NCI-H510A (cell line): Measurements from ENCODE around the gene XRRA1.
"Not testable (repeated sequence)": the region's sequence is repeated elsewhere in the genome, so short reads cannot be mapped to it uniquely, and the experiment has no call there.

Experiments
- DNase-seq: peaks from one replicate; lab custom pipeline; 2025; lab: John Stamatoyannopoulos, UW

XRRA1 gene

DNA sequence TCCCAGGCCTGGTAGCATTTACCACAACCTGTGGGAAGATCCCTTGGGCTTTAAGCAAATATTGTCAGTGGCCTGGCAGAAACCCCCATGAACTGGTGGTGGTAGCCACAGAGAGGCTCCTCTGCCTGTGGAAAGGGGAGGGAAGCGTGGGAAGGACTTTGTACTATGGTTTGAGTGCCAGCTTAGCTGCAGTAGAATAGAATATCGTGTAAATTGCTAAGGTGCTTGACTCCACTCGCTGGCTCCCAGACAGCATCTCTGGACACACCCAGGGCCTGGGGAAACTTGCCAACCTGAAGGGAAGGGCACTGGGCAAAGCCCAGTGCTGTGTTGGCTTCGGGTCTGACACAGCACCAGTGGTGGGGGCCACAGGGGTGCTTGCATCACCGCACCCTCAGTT lies 52.6 kb downstream of the XRRA1 start:
- no peak for DNase-seq

DNA sequence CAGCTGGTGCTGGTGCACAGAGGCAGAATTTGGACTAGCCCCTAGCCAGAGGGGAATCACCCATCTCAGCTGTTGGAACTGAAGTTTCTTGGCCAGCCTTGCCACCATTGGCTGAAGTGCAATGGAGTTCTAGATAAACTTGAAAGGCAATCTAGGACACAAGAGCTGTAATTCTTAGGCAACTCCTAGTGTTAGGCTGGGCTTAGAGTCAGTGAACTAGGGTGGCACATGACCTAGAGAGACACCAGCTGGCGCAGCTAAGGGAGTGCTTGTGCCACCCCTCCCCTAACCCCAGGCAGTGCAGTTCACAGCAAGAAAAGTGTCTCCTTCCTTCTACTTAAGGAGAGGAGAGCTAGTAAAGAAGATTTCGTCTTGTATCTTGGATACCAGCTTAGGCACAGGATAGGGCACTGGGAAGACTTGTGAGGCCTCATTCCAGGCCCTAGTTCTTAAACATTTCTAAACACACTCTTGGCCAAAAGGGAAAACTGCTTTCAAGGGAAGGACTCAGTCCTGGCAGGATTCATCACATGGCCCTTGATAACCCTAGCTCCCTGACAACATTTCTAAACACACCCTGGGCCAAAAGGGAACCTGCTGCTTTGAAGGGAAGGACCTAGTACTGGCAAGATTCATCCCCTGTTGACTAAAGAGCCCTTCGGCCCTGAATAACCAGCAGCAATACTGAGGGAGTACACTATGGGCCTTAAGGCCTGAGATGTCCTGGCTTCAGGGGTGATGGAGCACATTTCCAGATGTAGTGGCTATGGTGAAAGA lies 53.4 kb downstream of the XRRA1 start:
- DNase-seq: no peak

DNA sequence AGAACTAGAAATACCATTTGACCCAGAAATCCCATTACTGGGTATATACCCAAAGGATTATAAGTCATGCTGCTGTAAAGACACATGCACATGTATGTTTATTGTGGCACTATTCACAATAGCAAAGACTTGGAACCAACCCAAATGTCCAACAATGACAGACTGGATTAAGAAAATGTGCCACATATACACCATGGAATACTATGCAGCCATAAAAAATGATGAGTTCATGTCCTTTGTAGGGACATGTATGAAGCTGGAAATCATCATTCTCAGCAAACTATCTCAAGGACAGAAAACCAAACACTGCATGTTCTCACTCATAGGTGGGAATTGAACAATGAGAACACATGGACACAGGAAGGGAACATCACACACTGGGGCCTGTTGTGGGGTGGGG lies 55.9 kb downstream of the XRRA1 start:
- DNase-seq: not testable (repeated sequence)

DNA sequence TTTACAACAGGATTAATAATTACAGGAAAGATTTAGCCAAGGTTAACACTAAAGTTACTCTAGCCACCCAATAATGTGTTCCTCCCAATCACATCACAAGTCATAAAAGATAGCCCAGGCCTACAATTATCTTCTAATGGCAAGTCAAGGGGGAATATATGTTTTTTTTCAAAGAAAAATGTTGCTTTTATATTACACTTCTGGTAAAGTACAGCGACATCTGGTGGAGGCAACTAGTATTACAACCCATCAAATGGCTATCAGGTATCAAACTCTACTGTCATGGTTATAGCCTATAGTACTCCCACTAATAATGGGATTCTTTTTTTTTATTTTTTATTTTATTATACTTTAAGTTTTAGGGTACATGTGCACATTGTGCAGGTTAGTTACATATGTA lies 71.8 kb downstream of the XRRA1 start:
- DNase-seq: no peak

DNA sequence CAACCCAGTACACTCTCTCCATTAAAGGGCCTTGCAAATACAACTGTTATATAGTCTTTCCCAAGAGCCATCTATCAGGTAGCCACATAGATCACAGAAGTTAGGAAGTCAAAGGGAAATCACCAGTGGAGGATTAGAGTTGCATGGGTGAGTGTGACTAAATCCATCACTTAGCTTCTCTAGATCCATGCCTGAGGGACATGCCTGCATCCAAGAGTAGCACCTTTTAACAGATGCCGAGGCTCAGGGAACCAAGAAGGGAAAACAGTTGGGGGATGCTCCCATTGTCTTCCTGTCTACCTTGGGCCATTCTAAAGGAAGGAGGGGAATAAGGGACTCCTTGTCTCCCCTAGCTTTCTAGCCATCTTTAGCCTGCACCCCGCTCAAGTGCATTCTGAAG lies 77.9 kb downstream of the XRRA1 start:
- DNase-seq: no peak

DNA sequence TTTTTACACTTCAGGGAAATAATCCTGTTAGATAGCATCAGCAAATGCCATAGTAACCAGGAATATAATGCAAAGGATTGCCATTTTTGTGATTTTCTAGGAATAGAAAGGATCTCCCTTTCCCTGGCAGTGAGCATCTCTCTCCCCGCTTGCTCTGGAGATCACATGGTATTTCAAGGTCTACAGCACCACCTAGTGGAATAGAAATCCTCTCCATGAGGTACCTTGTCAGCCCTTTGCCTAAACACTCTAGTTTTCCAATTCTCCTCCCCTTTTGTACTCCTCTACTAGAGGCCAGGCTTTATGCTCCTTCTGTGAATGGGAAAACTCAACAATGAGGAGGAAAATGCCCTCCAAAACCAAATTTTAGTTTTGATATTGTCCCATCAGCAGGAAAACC lies 78.4 kb downstream of the XRRA1 start:
- DNase-seq: no peak

DNA sequence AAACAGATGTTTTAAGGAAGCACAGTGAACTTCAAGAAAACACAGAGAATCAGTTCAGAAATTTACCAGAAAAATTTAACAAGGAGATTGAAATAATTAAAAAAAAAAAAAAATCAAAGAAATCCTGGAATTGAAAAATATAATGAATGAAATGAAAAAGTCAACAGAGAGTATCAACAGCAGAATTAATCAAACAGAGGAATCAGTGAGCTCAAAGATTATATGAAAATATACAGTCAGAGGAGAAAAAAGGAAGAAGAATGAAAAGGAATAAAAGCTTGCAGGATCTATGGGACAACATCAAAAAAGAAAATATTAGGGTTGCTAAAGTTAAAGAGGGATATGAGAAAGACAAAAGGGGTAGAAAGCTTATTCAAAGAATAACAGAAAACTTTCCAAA lies 82.3 kb downstream of the XRRA1 start:
- DNase-seq: no peak

DNA sequence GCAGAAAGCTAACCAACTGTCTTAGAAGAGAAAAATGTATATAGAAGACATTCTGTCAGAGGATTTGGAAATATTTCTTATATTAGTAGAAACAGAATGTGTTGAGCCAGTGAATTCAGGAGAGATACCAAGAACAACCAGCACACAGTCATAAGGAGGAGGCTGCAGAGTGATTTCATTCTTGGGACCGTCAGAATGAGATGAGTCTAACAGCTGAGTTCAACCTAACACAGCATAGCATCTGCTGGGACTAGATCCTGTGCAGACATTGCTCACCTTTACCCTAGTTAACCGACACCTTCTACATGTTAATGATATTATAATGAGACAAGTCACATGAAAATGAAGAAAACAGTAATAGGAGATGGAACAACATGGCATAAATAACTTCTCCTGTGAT lies 85.5 kb downstream of the XRRA1 start:
- no peak for DNase-seq

DNA sequence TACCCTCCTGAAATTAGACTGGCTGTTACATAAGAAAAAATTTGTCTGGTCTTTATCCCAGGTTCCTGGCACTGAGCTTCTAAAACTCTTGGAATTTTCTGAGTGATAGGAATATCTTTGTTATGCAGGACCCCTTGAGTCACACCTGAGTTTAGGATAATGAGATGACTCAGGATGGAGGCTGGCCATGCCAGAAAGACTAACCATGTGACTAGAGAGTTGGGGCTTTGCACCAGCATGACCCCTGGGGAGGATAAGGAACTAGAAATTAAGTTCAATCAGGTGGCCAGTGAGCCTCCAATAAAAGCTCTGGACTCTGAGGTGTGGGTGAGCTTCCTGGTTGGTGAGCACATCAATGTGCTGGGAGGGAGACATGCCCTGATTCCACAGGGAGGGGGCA lies 88.1 kb downstream of the XRRA1 start:
- DNase-seq: no peak

DNA sequence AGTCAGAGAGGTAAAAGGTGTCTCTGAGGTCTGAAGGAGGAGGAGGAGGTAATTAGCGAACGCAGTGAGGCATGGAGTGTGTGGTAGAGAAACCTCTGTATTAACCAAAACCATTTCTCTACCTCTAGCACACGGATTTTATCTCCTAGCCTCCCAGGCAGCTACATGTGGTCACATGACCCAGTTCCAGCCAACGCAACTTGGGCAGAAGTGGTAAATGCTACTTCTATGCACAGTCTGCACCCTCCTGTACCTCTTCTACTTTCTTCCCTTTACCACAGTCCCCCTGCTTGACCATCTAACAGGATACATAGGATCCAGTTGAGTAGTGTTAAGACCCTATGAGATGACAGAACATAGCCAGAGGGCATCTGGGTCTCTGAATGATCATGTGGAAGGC lies 95.7 kb downstream of the XRRA1 start:
- peak; percentile 10 for DNase-seq

DNA sequence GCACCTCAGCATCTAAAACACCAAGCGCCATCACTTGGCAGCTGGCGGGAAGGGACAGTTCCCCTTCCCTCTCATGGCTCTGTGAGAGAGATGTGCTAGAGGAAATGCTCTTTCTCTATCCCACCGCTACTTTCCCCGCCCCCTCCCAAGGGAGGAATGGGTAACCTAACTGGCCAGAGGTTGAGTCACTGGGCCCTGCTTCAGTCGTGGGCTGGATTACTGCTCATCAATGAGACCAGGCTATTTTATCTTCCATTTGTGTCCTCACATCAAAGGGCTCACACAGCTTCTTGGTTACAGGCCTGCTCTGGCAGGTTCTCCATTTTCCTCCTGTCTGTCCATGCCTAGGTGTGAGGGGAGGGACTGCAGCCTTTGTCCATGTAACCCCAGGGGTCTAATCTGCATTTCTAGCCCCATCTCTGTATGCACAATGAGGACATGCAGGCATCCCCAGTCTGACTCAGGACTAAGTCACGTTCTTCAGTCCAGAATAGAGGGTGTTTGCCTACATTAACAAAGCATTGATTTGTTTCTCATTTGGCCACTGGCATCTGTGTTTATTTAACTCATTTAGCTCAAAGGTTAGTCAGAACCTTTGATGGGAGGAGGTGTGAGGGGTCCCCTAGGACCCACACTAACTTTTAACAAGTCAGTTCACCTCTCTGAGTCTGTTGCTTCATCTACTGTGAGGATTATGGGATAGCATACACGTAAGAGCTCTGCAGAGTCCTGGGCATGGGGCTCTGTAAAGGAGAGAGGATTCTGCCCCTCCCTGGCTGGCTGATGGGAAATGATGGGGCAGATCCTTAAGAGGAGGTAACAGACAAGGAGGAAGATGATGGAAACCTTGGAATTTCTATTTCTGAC lies 99.1 kb downstream of the XRRA1 start:
- no peak for DNase-seq

DNA sequence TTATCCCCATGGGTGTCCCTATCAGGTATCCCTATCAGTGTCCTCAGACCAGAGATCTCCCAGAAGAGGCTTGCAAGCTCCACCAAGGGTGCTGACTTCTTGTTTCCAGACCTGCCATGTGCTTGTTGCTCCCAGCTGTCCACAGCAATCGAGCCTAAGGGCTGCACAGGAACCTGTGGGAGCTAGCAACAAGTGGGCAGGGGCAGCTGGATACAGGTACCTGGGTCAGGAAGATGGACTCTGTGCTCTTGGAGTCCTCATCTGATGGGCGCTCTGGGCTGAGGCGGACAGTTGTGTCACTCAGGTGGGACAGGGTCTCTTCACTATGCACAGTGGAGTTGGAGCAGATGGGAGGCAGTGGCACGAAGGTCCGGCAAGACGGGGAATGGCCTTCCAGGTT lies 101.0 kb downstream of the XRRA1 start:
- no peak for DNase-seq

DNA sequence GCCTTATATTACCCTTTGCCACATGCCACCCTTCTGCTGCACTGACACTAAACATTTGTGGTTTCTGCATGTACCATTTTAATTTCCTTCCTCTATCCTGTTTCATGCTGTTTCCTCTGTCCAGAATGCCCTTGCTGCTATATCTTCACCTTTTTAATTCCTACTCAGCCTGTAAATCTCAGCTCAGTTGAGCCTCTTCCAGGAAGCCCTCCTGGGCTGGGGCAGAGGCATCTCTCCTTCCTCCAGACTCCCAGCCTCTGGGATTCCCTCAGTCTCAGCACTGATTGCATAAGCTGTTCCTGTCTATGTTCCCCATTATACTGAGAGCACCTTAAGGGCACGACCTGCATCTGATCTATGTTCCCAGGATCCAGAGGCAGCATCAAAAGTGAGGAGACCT lies 101.5 kb downstream of the XRRA1 start:
- no peak for DNase-seq

DNA sequence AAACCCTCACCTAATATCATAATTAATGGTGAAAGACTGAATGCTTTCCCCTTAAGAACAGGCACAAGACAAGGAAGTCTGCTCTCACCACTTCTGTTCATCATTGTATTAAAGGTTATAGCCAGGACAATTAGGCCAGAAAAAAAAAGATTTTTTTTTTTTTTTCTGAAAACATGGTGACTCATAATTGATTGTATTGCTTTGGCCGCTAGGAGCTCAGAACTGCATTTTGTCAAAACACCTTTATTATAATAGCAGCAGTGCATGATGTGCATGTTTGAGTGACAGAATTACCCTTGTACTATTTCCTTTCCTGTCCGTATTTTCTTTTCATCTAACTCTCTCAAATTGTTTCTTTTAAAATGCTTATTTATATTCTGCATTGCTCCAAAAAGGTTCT lies 102.1 kb downstream of the XRRA1 start:
- no peak for DNase-seq

DNA sequence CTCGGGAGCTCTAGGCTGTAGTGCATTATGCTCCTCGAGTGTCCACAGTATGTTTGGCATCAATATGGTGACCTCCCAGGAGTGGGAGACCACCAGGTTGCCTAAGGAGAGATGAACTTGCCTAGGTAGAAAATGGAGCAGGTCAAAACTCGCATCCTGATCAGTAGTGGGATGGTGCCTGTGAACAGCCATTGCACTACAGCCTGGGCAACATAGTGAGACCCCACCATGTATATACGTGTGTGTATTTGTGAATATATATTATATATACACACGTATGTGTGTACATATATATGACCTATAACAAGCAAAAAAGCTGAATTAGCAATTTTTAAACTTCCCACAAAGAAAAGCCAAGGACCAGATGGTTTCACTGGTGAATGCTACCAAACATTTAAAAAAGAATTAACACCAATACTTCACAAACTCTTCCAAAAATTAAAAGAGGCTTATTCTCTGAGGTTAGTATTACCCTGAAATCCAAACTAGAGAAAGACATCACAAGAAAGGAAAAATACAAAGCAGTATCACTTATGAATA lies 102.8 kb downstream of the XRRA1 start:
- no peak for DNase-seq

DNA sequence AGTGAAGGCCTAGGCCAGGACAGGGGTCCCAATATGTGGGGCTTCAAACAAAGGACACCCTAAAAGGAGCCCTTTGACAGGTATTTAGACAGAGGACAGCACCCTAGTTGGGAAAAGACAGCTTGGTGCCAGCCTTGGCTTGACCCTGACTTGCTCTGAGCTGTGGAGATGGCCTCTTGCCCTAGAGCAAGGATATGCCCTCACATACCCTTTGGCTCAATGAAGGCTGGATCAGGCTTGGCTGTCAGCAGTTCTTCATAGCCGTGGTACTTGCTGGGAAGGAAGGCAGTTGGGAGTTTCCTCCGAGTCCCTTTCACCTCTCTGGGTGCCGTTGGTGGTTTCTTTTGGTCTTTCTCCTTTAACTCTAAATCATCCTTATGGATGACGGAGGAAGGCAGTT lies 104.0 kb downstream of the XRRA1 start:
- no peak for DNase-seq

DNA sequence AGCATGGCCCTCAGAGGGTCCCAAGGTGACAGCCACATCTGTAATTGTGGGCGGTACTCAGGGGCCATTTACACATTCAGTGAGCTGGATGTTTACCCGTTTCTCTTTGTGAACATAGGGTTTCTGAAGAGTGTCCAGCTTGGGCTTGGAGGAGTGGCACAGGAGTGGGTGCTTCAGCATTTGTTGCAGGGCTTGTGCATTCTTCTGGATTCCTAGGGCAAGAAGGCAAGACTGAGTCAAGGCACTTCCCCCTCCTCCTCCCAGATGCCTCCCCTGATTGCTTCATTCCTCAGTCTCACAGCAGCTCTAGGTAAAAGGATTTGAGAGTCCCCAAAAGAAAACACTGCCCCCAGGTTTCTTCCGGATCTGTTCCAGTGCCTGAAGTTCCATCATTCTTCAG lies 104.8 kb downstream of the XRRA1 start:
- DNase-seq: no peak

DNA sequence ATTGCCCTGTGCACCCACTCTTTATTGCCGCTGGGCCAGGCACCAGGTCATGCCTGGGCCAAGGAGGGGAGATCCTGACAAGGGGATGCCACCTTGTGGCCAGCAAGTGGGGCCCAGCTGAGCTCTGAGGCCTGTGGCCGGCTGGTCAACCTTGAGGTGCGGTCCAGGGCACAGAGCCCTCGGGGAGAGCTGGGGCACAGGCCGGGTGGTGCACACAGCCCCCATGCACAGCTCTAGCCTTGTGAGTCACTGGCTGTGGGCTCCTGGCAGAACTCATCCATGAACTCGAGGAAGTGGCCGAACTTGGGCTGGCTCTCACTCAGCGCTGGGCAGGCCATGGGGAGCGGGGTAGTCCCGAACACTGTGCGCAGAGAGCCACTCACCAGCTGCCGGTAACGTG lies 105.9 kb downstream of the XRRA1 start:
- no peak for DNase-seq

DNA sequence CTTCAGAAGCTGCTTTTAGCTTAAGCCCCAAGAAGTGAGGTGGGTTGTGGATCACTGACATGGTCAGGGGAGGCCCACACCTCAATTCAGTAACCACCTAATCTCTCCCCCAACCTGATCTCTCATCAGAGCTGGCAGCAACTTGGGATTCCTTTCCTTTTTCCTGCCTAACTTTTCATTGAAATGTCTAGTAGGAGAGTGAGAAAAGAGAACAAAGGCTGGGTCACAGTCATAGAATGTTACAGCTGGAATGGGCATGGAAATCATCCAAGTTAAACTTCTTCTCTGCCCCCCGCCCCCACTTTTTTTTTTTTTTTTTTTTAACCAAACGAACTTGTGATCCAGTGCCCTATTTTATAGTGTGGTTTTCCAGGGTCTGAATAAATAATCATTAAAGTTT lies 108.4 kb downstream of the XRRA1 start:
- DNase-seq: no peak

DNA sequence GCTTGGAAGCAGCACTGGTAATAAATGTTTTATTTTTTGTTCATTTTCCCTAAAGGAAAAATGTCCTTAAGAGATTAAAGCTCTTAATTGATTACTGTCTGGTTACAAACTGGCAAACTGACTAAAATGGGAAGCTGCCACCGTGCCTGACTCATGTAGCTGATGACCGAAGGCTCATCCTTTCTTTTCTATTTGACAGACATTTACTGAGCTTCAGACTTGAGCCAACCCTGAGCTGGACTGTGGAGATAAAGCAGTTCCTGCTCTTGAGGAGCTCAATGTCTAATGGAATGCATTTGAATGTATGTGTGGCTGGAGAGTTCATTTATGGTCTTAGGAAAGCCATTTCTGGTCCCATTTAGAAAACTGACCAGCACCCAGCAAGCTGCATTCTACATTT lies 108.9 kb downstream of the XRRA1 start:
- DNase-seq: no peak

DNA sequence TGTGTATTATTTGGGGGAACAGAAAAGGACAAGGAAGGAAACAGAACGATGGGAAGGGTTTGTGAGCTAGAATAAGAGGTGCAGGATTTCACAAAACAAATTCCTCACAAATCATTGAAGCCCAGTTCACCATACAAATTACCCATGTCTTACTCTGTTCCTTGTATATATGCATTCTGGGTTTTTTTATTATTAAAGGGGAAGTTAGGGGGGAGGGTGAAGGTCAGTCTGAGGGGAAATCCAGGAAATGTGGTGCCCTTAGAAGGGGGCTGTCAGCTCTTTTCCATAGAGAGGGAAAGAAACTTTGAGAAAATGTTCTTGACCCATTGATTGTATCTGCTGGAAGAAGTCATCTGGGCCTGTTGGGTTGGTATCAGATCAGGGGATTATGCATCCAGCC lies 109.4 kb downstream of the XRRA1 start:
- DNase-seq: no peak

DNA sequence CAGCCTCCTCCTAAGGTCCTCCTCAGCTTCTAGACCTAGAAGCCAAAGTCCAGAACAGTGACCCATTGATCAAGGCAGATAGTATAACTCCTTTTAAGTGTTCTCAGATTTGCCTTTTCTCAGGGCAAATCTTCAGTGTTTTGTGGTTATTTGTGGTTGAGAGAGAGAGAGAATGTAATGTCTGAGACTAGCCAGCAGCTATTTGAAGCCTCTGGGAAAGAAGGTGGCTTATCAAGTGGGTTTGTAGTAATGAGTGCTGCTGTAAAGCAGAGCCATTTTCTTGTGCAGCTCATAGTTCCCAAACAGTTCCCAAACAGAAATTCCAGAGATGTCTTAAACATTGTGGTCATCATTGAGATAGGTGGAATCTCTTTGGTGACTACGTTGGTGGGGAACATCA lies 110.7 kb downstream of the XRRA1 start:
- DNase-seq: no peak

DNA sequence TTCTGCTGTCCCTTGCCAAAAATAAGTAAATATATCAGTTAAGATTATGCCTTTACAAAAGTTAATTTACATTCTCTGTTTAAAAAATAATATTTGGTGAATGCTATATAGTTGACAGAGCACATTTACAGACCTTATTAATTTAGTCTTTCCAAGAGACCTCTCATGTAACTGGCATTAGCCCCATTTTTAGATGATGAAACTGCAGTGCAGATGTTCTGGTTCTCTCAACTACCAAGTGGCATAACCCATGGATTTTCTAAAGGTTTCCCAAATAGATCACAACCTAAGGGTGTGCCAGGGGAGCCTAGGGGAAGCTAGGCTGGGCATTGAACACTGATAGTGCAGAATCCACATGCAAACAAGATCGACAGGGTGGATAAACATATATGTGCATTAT lies 111.7 kb downstream of the XRRA1 start:
- DNase-seq: no peak
